OCI-LY3 (cell line): ENCODE results near the gene PCNX1.
"Not testable (repeated sequence)": the region's sequence is repeated elsewhere in the genome, so short reads cannot be mapped to it uniquely, and the experiment has no call there.

Source experiments
- H2AFZ ChIP-seq: fragments of 200-600, 300-600 bp; shearing (Covaris generic); 2 replicates; pipeline ENCODE4 v1.6.0; 2014; ENCODE audit warnings: antibody characterized with exemption, low read depth, low read length
- H3K27ac ChIP-seq: fragments of 200-600, 300-600 bp; sonication (generic); 2 replicates; pipeline ENCODE4 v1.5.1; 2014; ENCODE audit warnings: mild to moderate bottlenecking, low read length, moderate library complexity, mixed read lengths
- H3K27me3 ChIP-seq: fragments of 200-600, 300-600 bp; sonication (generic); 2 replicates; pipeline ENCODE4 v1.6.1; 2014; ENCODE audit warnings: low read depth, low read length, mixed read lengths
- H3K36me3 ChIP-seq: fragments of 200-600, 300-600 bp; sonication (generic); replicated peaks from 2 replicates; pipeline ENCODE3; 2014; ENCODE audit warnings: low read depth, low read length, mixed read lengths
- H3K4me1 ChIP-seq: fragments of 300-600, 200-600 bp; sonication (generic); 2 replicates; pipeline ENCODE4 v1.6.1; 2014; ENCODE audit warnings: low read length, mixed read lengths
- H3K4me2 ChIP-seq: fragments of 200-600, 300-600 bp; sonication (generic); 2 replicates; pipeline ENCODE4 v1.6.1; 2014; ENCODE audit warnings: low read length, mixed read lengths
- H3K4me3 ChIP-seq: fragments of 300-600, 200-600 bp; sonication (generic); 2 replicates; pipeline ENCODE4 v1.5.1; 2014; ENCODE audit warnings: antibody characterized with exemption, mild to moderate bottlenecking, low read length, moderate library complexity
- H3K79me2 ChIP-seq: fragments of 300-600, 200-600 bp; shearing (Covaris generic); 2 replicates; pipeline ENCODE4 v1.6.1; 2014; ENCODE audit warnings: mild to moderate bottlenecking, low read length, mixed read lengths
- H3K9ac ChIP-seq: fragments of 300-600, 200-600 bp; shearing (Covaris generic); 2 replicates; pipeline ENCODE4 v1.6.0; 2014; ENCODE audit warnings: mild to moderate bottlenecking, low read length, moderate library complexity
- H3K9me3 ChIP-seq: fragments of 200-600, 300-600 bp; shearing (Covaris generic); 2 replicates; pipeline ENCODE4 v1.6.1; 2014; ENCODE audit warnings: low read length, mixed read lengths; ENCODE audit not compliant: insufficient read depth
- H4K20me1 ChIP-seq: fragments of 200-600, 300-600 bp; sonication (generic); 2 replicates; pipeline ENCODE4 v1.6.1; 2016; ENCODE audit warnings: low read length, mixed read lengths; ENCODE audit not compliant: insufficient read depth
- CTCF ChIP-seq: fragments of 200-600, 300-600 bp; sonication (generic); IDR thresholded peaks from 2 replicates; pipeline ENCODE4 v1.5.1; 2014; ENCODE audit warnings: antibody characterized with exemption, low read length, low read depth
- EZH2phosphoT487 ChIP-seq: fragments of 200-600 bp; shearing (Covaris generic); IDR thresholded peaks from 2 replicates; pipeline ENCODE4 v1.6.1; 2018; ENCODE audit warnings: antibody characterized with exemption, mixed run types, low read depth

Gene PCNX1

GRCh38 chr14:71122866-71123565 is 215.8 kb downstream of the PCNX1 start:
- Histone ChIP-seq H3K4me1 (peaks cover 24% of the 10 kb centered on the region), H2AFZ (no peak overlapping the region), H3K4me3 (no peak overlapping the region), H3K9me3 (no peaks in the 10 kb centered on the region), H3K27ac (no peak overlapping the region), H3K36me3 (peaks cover 7% of the 10 kb centered on the region), H3K27me3 (no peaks in the 10 kb centered on the region), H3K9ac (no peak overlapping the region), H4K20me1 (no peaks in the 10 kb centered on the region), H3K4me2 (no peak overlapping the region), H3K79me2 (no peaks in the 10 kb centered on the region)
- TF ChIP-seq CTCF: no peak
- TF ChIP-seq EZH2phosphoT487: no peak

- H3K36me3 ChIP-seq: peaks cover 4% of the 10 kb centered on the region
- H3K4me2 ChIP-seq: no peak overlapping the region
Observed at GRCh38 chr14:71123579-71124135, 216.4 kb downstream of the PCNX1 start.

GRCh38 chr14:71129716-71130490 is 222.6 kb downstream of the PCNX1 start:
- H3K79me2 ChIP-seq, H3K4me3 ChIP-seq, H3K4me2 ChIP-seq, H4K20me1 ChIP-seq, H3K9me3 ChIP-seq, H3K9ac ChIP-seq, H3K36me3 ChIP-seq, H2AFZ ChIP-seq, H3K27me3 ChIP-seq, H3K27ac ChIP-seq: not testable (repeated sequence)
- peaks cover 22% of the 10 kb centered on the region for H3K4me1 ChIP-seq

More at GRCh38 chr14:71123579-71124135, 216.4 kb downstream of the PCNX1 start:
- Histone ChIP-seq H3K79me2 (no peaks in the 10 kb centered on the region), H4K20me1 (no peaks in the 10 kb centered on the region), H3K9me3 (no peaks in the 10 kb centered on the region), H3K4me1 (peaks cover 17% of the 10 kb centered on the region), H2AFZ (no peak overlapping the region), H3K9ac (no peak overlapping the region), H3K4me3 (no peak overlapping the region), H3K27me3 (no peaks in the 10 kb centered on the region), H3K27ac (no peak overlapping the region)
- no peak for TF ChIP-seq CTCF
- TF ChIP-seq EZH2phosphoT487: no peak

- TF ChIP-seq EZH2phosphoT487 (no peak), CTCF (no peak)
- Histone ChIP-seq H3K4me2 (peak overlapping the region; percentile 50), H2AFZ (peak overlapping the region; percentile 29; the same call in 1 of the 2 replicates)
Observed at GRCh38 chr14:71130491-71131179, 223.4 kb downstream of the PCNX1 start.

More at GRCh38 chr14:71130491-71131179, 223.4 kb downstream of the PCNX1 start:
- Histone ChIP-seq H3K36me3 (no peaks in the 10 kb centered on the region), H3K9me3 (no peaks in the 10 kb centered on the region), H3K27me3 (no peaks in the 10 kb centered on the region), H3K4me3 (peak overlapping the region; percentile 50), H3K9ac (no peak overlapping the region), H4K20me1 (no peaks in the 10 kb centered on the region), H3K4me1 (peaks cover 22% of the 10 kb centered on the region), H3K27ac (no peak overlapping the region), H3K79me2 (no peaks in the 10 kb centered on the region)
